Daoy (cell line): ENCODE measurements around the gene RUBCNL. TPM values are rescaled to one million over a fixed set of nuclear protein-coding genes. Genes with fewer than 3 reads are reported as not detected.
A peak's percentile ranks its signal among the peaks of the same experiment; 100 is the strongest.

Experiments used
- DNase-seq: peaks from one replicate; pipeline ENCODE4 v3.0.0-alpha.2; 2015; ENCODE audit warnings: low read depth
- total RNA-seq: library from RNA; depleted of rRNA; stranded (reverse); fragments of >200 nt; shearing (Covaris generic); gene quantifications from 2 replicates; pipeline ENCODE4 v1.2.3, GENCODE V29; 2014; rRNA removed

The RUBCNL gene
- total RNA-seq, 1 experiment from 2014 or later = not detected

- DNase-seq = no peak
Observed at GRCh38 chr13:46310066-46310465, 77.0 kb downstream of the RUBCNL start.

GRCh38 chr13:46307554-46307953 is 79.5 kb downstream of the RUBCNL start:
- peak; percentile 15 for DNase-seq

- no peak for DNase-seq
Observed at GRCh38 chr13:46304546-46304945, 82.5 kb downstream of the RUBCNL start.

- DNase-seq = no peak
Observed at GRCh38 chr13:46303742-46304385, 83.2 kb downstream of the RUBCNL start.

- no peak for DNase-seq
Observed at GRCh38 chr13:46297361-46297811, 89.7 kb downstream of the RUBCNL start.

- peak; percentile 14 for DNase-seq
Observed at GRCh38 chr13:46296921-46297320, 90.1 kb downstream of the RUBCNL start.

GRCh38 chr13:46296115-46296822 is 90.8 kb downstream of the RUBCNL start:
- no peak for DNase-seq

GRCh38 chr13:46295491-46296114 is 91.4 kb downstream of the RUBCNL start:
- DNase-seq = no peak

GRCh38 chr13:46293436-46293835 is 93.6 kb downstream of the RUBCNL start:
- DNase-seq = no peak

Other genes starting within 250 kb of the RUBCNL start
- gene LCP1, start 205.1 kb downstream of the RUBCNL start, total RNA-seq = 7.9 and 16.5 TPM in 2 replicates
- 0.11 TPM in 1 of 2 replicates, not detected in the other for gene LRRC63, start 175.3 kb downstream of the RUBCNL start, total RNA-seq
- gene LRCH1, start 165.9 kb upstream of the RUBCNL start, total RNA-seq = 2.9 and 3.8 TPM in 2 replicates